OCI-LY3 (cell line): ENCODE data around the gene TTC4.
"Not testable (repeated sequence)": the region's sequence is repeated elsewhere in the genome, so short reads cannot be mapped to it uniquely, and the experiment has no call there.

Source experiments
- H2AFZ ChIP-seq: fragments of 200-600, 300-600 bp; shearing (Covaris generic); 2 replicates; pipeline ENCODE4 v1.6.0; 2014; ENCODE audit warnings: antibody characterized with exemption, low read depth, low read length
- H3K27ac ChIP-seq: fragments of 200-600, 300-600 bp; sonication (generic); 2 replicates; pipeline ENCODE4 v1.5.1; 2014; ENCODE audit warnings: mild to moderate bottlenecking, low read length, moderate library complexity, mixed read lengths
- H3K27me3 ChIP-seq: fragments of 200-600, 300-600 bp; sonication (generic); 2 replicates; pipeline ENCODE4 v1.6.1; 2014; ENCODE audit warnings: low read depth, low read length, mixed read lengths
- H3K36me3 ChIP-seq: fragments of 200-600, 300-600 bp; sonication (generic); replicated peaks from 2 replicates; pipeline ENCODE3; 2014; ENCODE audit warnings: low read depth, low read length, mixed read lengths
- H3K4me1 ChIP-seq: fragments of 300-600, 200-600 bp; sonication (generic); 2 replicates; pipeline ENCODE4 v1.6.1; 2014; ENCODE audit warnings: low read length, mixed read lengths
- H3K4me2 ChIP-seq: fragments of 200-600, 300-600 bp; sonication (generic); 2 replicates; pipeline ENCODE4 v1.6.1; 2014; ENCODE audit warnings: low read length, mixed read lengths
- H3K4me3 ChIP-seq: fragments of 300-600, 200-600 bp; sonication (generic); 2 replicates; pipeline ENCODE4 v1.5.1; 2014; ENCODE audit warnings: antibody characterized with exemption, mild to moderate bottlenecking, low read length, moderate library complexity
- H3K79me2 ChIP-seq: fragments of 300-600, 200-600 bp; shearing (Covaris generic); 2 replicates; pipeline ENCODE4 v1.6.1; 2014; ENCODE audit warnings: mild to moderate bottlenecking, low read length, mixed read lengths
- H3K9ac ChIP-seq: fragments of 300-600, 200-600 bp; shearing (Covaris generic); 2 replicates; pipeline ENCODE4 v1.6.0; 2014; ENCODE audit warnings: mild to moderate bottlenecking, low read length, moderate library complexity
- H3K9me3 ChIP-seq: fragments of 200-600, 300-600 bp; shearing (Covaris generic); 2 replicates; pipeline ENCODE4 v1.6.1; 2014; ENCODE audit warnings: low read length, mixed read lengths; ENCODE audit not compliant: insufficient read depth
- H4K20me1 ChIP-seq: fragments of 200-600, 300-600 bp; sonication (generic); 2 replicates; pipeline ENCODE4 v1.6.1; 2016; ENCODE audit warnings: low read length, mixed read lengths; ENCODE audit not compliant: insufficient read depth
- CTCF ChIP-seq: fragments of 200-600, 300-600 bp; sonication (generic); IDR thresholded peaks from 2 replicates; pipeline ENCODE4 v1.5.1; 2014; ENCODE audit warnings: antibody characterized with exemption, low read length, low read depth
- EZH2phosphoT487 ChIP-seq: fragments of 200-600 bp; shearing (Covaris generic); IDR thresholded peaks from 2 replicates; pipeline ENCODE4 v1.6.1; 2018; ENCODE audit warnings: antibody characterized with exemption, mixed run types, low read depth

TTC4 gene

GRCh38 chr1:54772951-54773350 lies 57.3 kb downstream of the TTC4 start:
- Histone ChIP-seq H3K4me2 (no peak overlapping the region), H3K27me3 (no peaks in the 10 kb centered on the region), H3K9ac (no peak overlapping the region), H3K79me2 (no peaks in the 10 kb centered on the region), H3K4me3 (no peak overlapping the region), H3K9me3 (no peaks in the 10 kb centered on the region), H4K20me1 (no peaks in the 10 kb centered on the region), H3K4me1 (no peaks in the 10 kb centered on the region), H2AFZ (no peak overlapping the region), H3K27ac (no peak overlapping the region), H3K36me3 (no peaks in the 10 kb centered on the region)
- TF ChIP-seq CTCF (no peak), EZH2phosphoT487 (no peak)

- Histone ChIP-seq H3K4me1 (no peaks in the 10 kb centered on the region), H3K9me3 (no peaks in the 10 kb centered on the region), H2AFZ (no peak overlapping the region), H4K20me1 (no peaks in the 10 kb centered on the region), H3K4me3 (no peak overlapping the region), H3K36me3 (no peaks in the 10 kb centered on the region), H3K27me3 (no peaks in the 10 kb centered on the region), H3K4me2 (no peak overlapping the region), H3K9ac (no peak overlapping the region), H3K79me2 (no peaks in the 10 kb centered on the region), H3K27ac (no peak overlapping the region)
- TF ChIP-seq CTCF, result no peak
- TF ChIP-seq EZH2phosphoT487, result no peak
Observed at GRCh38 chr1:54774820-54775498, 59.3 kb downstream of the TTC4 start.

- not testable (repeated sequence) for H3K27ac ChIP-seq, H3K9me3 ChIP-seq, H4K20me1 ChIP-seq, H2AFZ ChIP-seq, H3K4me2 ChIP-seq, H3K79me2 ChIP-seq, H3K27me3 ChIP-seq, H3K9ac ChIP-seq, H3K36me3 ChIP-seq, H3K4me3 ChIP-seq, H3K4me1 ChIP-seq
Observed at GRCh38 chr1:54775828-54776721, 60.4 kb downstream of the TTC4 start.

GRCh38 chr1:54777011-54777410 lies 61.4 kb downstream of the TTC4 start:
- H3K9ac ChIP-seq, result no peak overlapping the region
- no peak overlapping the region for H3K4me3 ChIP-seq
- no peak for TF ChIP-seq EZH2phosphoT487
- no peak for TF ChIP-seq CTCF
- no peaks in the 10 kb centered on the region for H3K36me3 ChIP-seq
- no peaks in the 10 kb centered on the region for H3K9me3 ChIP-seq
- H2AFZ ChIP-seq, result no peak overlapping the region
- no peaks in the 10 kb centered on the region for H4K20me1 ChIP-seq
- H3K79me2 ChIP-seq, result no peaks in the 10 kb centered on the region
- H3K27ac ChIP-seq, result no peak overlapping the region
- H3K27me3 ChIP-seq, result no peaks in the 10 kb centered on the region
- no peak overlapping the region for H3K4me2 ChIP-seq
- no peaks in the 10 kb centered on the region for H3K4me1 ChIP-seq
